Measurements from ENCODE around the gene NIPSNAP2. TPM values are rescaled to one million over a fixed set of nuclear protein-coding genes. Genes with fewer than 3 reads are reported as not detected.
"Not testable (repeated sequence)": the region's sequence is repeated elsewhere in the genome, so short reads cannot be mapped to it uniquely, and the experiment has no call there.

Gene NIPSNAP2
- polyA plus RNA-seq, 3 donors = 43.2 to 97.5 (median 88.0) TPM

- peaks cover 19 to 24% of the 10 kb centered on the region in 2 donors for H3K4me1 ChIP-seq (ENCODE audit: control insufficient read depth in 1 of 2, insufficient read depth in 2 of 2, low read length in 2 of 2)
- Mint-ChIP-seq H3K9me3 (no peaks in the 10 kb centered on the region), H3K27me3 (ENCODE audit: low read depth in 3 of 3) (peaks cover 0 to 2% (median 0%) of the 10 kb centered on the region in 3 donors), H3K27ac (peak overlapping the region in 2 of 7 donors; percentile 18 to 66), H3K36me3 (peaks cover 5 to 7% of the 10 kb centered on the region in 2 donors), H3K4me1 (peaks cover 23% of the 10 kb centered on the region), H3K4me3 (no peak overlapping the region)
- no peak overlapping the region for H3K4me3 ChIP-seq (replicated peaks in 1 of 3; ENCODE audit: low read depth in 2 of 3, low read length in 3 of 3)
- no peak overlapping the region for H3K9ac ChIP-seq (ENCODE audit: insufficient read depth, low read length, poor library complexity, severe bottlenecking)
- no peak overlapping the region for H3K27ac ChIP-seq (ENCODE audit: low read depth in 1 of 2, low read length in 2 of 2)
- H2AFZ ChIP-seq (ENCODE audit: insufficient read depth, low read depth, low read length, poor library complexity, severe bottlenecking) = no peak overlapping the region
- H3K36me3 ChIP-seq (replicated peaks in 1 of 2; ENCODE audit: control insufficient read depth in 1 of 2, insufficient read depth in 2 of 2, low read length in 2 of 2) = peaks cover 3 to 5% of the 10 kb centered on the region in 2 donors
- peaks cover 33% of the 10 kb centered on the region for H3K79me2 ChIP-seq (ENCODE audit: insufficient read depth, low read length)
- H3K27me3 ChIP-seq (ENCODE audit: control insufficient read depth in 2 of 2, insufficient read depth in 2 of 2, low read length in 2 of 2) = no peaks in the 10 kb centered on the region
- intact Hi-C loops (cut with micrococcal nuclease) = no loop called here
- no peak overlapping the region for H3K4me2 ChIP-seq (replicated peaks; ENCODE audit: extremely low read depth, low read length, poor library complexity, severe bottlenecking)
- H4K20me1 ChIP-seq (ENCODE audit: insufficient read depth, low read length) = no peaks in the 10 kb centered on the region
- WGBS (ENCODE audit: insufficient coverage) = no CpG with 5 or more reads among the region's 1 CpG
- no peak for TF ChIP-seq CTCF (IDR thresholded peaks at IDR 0.05)
- H3K9me3 ChIP-seq (replicated peaks in 1 of 2; ENCODE audit: control insufficient read depth in 1 of 2, insufficient read depth in 1 of 2, low read length in 2 of 2) = no peaks in the 10 kb centered on the region
- no peak for DNase-seq
Measured at GRCh38 chr7:56048245-56048644, 83.9 kb downstream of the NIPSNAP2 start.

- H3K9me3 Mint-ChIP-seq; H3K27ac ChIP-seq (ENCODE audit: low read depth in 1 of 2, low read length in 2 of 2); H3K27me3 Mint-ChIP-seq (ENCODE audit: low read depth in 3 of 3); H2AFZ ChIP-seq (ENCODE audit: insufficient read depth, low read depth, low read length, poor library complexity, severe bottlenecking); H3K4me3 ChIP-seq (replicated peaks in 1 of 3; ENCODE audit: low read depth in 2 of 3, low read length in 3 of 3); H3K4me2 ChIP-seq (replicated peaks; ENCODE audit: extremely low read depth, low read length, poor library complexity, severe bottlenecking); H3K4me3 Mint-ChIP-seq; H3K9me3 ChIP-seq (replicated peaks in 1 of 2; ENCODE audit: control insufficient read depth in 1 of 2, insufficient read depth in 1 of 2, low read length in 2 of 2); H3K9ac ChIP-seq (ENCODE audit: insufficient read depth, low read length, poor library complexity, severe bottlenecking); H3K27me3 ChIP-seq (ENCODE audit: control insufficient read depth in 2 of 2, insufficient read depth in 2 of 2, low read length in 2 of 2); H4K20me1 ChIP-seq (ENCODE audit: insufficient read depth, low read length); intact Hi-C loops (cut with micrococcal nuclease); DNase-seq: not testable (repeated sequence)
- Mint-ChIP-seq H3K4me1 (peaks cover 25% of the 10 kb centered on the region), H3K27ac (peak overlapping the region in 3 of 7 donors; percentile 24 to 74 (median 30)), H3K36me3 (peaks cover 10 to 12% of the 10 kb centered on the region in 2 donors)
- Histone ChIP-seq H3K36me3 (replicated peaks in 1 of 2; ENCODE audit: control insufficient read depth in 1 of 2, insufficient read depth in 2 of 2, low read length in 2 of 2) (peaks cover 6 to 11% of the 10 kb centered on the region in 2 donors), H3K4me1 (ENCODE audit: control insufficient read depth in 1 of 2, insufficient read depth in 2 of 2, low read length in 2 of 2) (peaks cover 19 to 24% of the 10 kb centered on the region in 2 donors), H3K79me2 (ENCODE audit: insufficient read depth, low read length) (peaks cover 38% of the 10 kb centered on the region)
- 100% methylated on average over 2 of the region's 8 CpGs for WGBS (ENCODE audit: insufficient coverage)
Measured at GRCh38 chr7:56048763-56049162, 84.4 kb downstream of the NIPSNAP2 start.

Other genes with a start within 250 kb of the NIPSNAP2 start
- gene SEPTIN14, start 101.8 kb upstream of the NIPSNAP2 start, polyA plus RNA-seq = not detected
- 1 to 10 TPM; 1.3 to 2.7 (median 1.3) TPM for gene ZNF713, start 77.1 kb upstream of the NIPSNAP2 start, polyA plus RNA-seq
- gene MRPS17, start 12.7 kb upstream of the NIPSNAP2 start, polyA plus RNA-seq = 10 to 100 TPM in 2 of 3 donors, 1 to 10 TPM in 1; 6.1 to 14.6 (median 10.9) TPM
- gene PSPH, start 86.9 kb downstream of the NIPSNAP2 start, polyA plus RNA-seq = 1 to 10 TPM; 1.7 to 6.7 (median 5.3) TPM
- 10 to 100 TPM; 62.3 to 81.4 (median 63.3) TPM for gene CCT6A, start 87.2 kb downstream of the NIPSNAP2 start, polyA plus RNA-seq
- gene SUMF2, start 99.7 kb downstream of the NIPSNAP2 start, polyA plus RNA-seq = 10 to 100 TPM; 69.5 to 88.2 (median 75.0) TPM
- 1 to 10 TPM in 1 of 3 donors, not detected in 2; 1.1 TPM for gene PHKG1, start 128.4 kb downstream of the NIPSNAP2 start, polyA plus RNA-seq
- gene CHCHD2, start 141.9 kb downstream of the NIPSNAP2 start, polyA plus RNA-seq = 100 to 1,000 TPM; 241 to 500 (median 412) TPM
- not detected for gene NUPR2, start 151.8 kb downstream of the NIPSNAP2 start, polyA plus RNA-seq